Tibial artery (tissue), 4 donors: ENCODE measurements around the gene ERO1B.

Experiments used
- DNase-seq, 2 donors: peaks; one replicate each; pipeline ENCODE4 v3.0.0-alpha.2; 2019
- H3K27ac ChIP-seq, 2 donors: fragments of 200-600 bp; sonication (generic) in 1 of 2; 1 replicate in 1 of 2; 2 replicates in 1 of 2; pipeline ENCODE4 v1.5.1; 2018 to 2019; ENCODE audit warnings: mild to moderate bottlenecking in 1 of 2
- H3K27me3 ChIP-seq, 2 donors: fragments of 200-600 bp; sonication (generic) in 1 of 2; one replicate each; pipeline versions ENCODE4 v1.5.1 to v1.6.0; 2016 to 2019
- H3K36me3 ChIP-seq, 3 donors: fragments of 200-600 bp; sonication (generic) in 2 of 3; one replicate each; pipeline ENCODE4 v1.5.1; 2016 to 2019; ENCODE audit warnings: mild to moderate bottlenecking in 2 of 3
- H3K4me1 ChIP-seq, 4 donors: fragments of 200-600 bp; sonication (generic) in 2 of 4; 1 replicate in 3 of 4; 2 replicates in 1 of 4; pipeline ENCODE4 v1.5.1; 2016 to 2019
- H3K4me3 ChIP-seq, 2 donors: fragments of 200-600 bp; sonication (generic) in 1 of 2; 1 replicate in 1 of 2; 2 replicates in 1 of 2; pipeline ENCODE4 v1.5.1; 2018 to 2019; ENCODE audit warnings: mild to moderate bottlenecking in 2 of 2
- H3K9me3 ChIP-seq, 3 donors: fragments of 200-600 bp; sonication (generic) in 1 of 3; one replicate each; pipeline ENCODE4 v1.5.1; 2016 to 2019
- CTCF ChIP-seq, 2 experiments: fragments of 200-600 bp in 1 of 2; fragments of 450-650 bp in 1 of 2; IDR thresholded peaks; one replicate each; pipeline ENCODE4 v1.5.1; 2017 to 2019; ENCODE audit warnings: antibody characterized with exemption in 2 of 2, mild to moderate bottlenecking in 1 of 2, moderate library complexity in 1 of 2
- intact Hi-C: fragments of 100-400 bp; cut with DNase I; formaldehyde crosslinking; loops from one replicate; pipeline ENCODE4 v1.15.0; 2023; ENCODE audit warnings: low total_unique reads

Gene ERO1B

GRCh38 chr1:236176337-236177336 lies 105.1 kb downstream of the ERO1B start:
- no peak for DNase-seq
- H3K4me3 ChIP-seq: no peak overlapping the region
- intact Hi-C loops: no loop called here
- peaks cover 0 to 18% (median 7%) of the 10 kb centered on the region in 3 donors for H3K36me3 ChIP-seq
- no peak overlapping the region for H3K27ac ChIP-seq
- H3K9me3 ChIP-seq: no peaks in the 10 kb centered on the region
- no peaks in the 10 kb centered on the region for H3K27me3 ChIP-seq
- H3K4me1 ChIP-seq: peaks cover 0 to 14% (median 0%) of the 10 kb centered on the region in 4 donors
- TF ChIP-seq CTCF (IDR thresholded peaks at IDR 0.05): no peak

GRCh38 chr1:236175642-236176336 lies 106.0 kb downstream of the ERO1B start:
- Histone ChIP-seq H3K27me3 (no peaks in the 10 kb centered on the region), H3K36me3 (peaks cover 0 to 11% (median 0%) of the 10 kb centered on the region in 3 donors), H3K4me3 (no peak overlapping the region), H3K27ac (no peak overlapping the region), H3K4me1 (peaks cover 0 to 15% (median 0%) of the 10 kb centered on the region in 4 donors), H3K9me3 (no peaks in the 10 kb centered on the region)
- intact Hi-C loops: no loop called here
- no peak for TF ChIP-seq CTCF (IDR thresholded peaks at IDR 0.05)
- DNase-seq: no peak

GRCh38 chr1:236173174-236173767 lies 108.5 kb downstream of the ERO1B start:
- no peaks in the 10 kb centered on the region for H3K9me3 ChIP-seq
- no peak for TF ChIP-seq CTCF (IDR thresholded peaks at IDR 0.05)
- H3K4me1 ChIP-seq: peaks cover 0 to 15% (median 0%) of the 10 kb centered on the region in 4 donors
- no peaks in the 10 kb centered on the region for H3K27me3 ChIP-seq
- DNase-seq: no peak
- H3K27ac ChIP-seq: no peak overlapping the region
- no peaks in the 10 kb centered on the region for H3K36me3 ChIP-seq
- intact Hi-C loops: no loop called here
- H3K4me3 ChIP-seq: no peak overlapping the region

- TF ChIP-seq CTCF (IDR thresholded peaks at IDR 0.05): no peak
- Histone ChIP-seq H3K4me3 (no peak overlapping the region), H3K27me3 (no peaks in the 10 kb centered on the region), H3K4me1 (peaks cover 0 to 15% (median 0%) of the 10 kb centered on the region in 4 donors), H3K36me3 (no peaks in the 10 kb centered on the region), H3K9me3 (no peaks in the 10 kb centered on the region), H3K27ac (no peak overlapping the region)
- DNase-seq: no peak
- intact Hi-C loops: no loop called here
Measured at GRCh38 chr1:236172041-236172579, 109.6 kb downstream of the ERO1B start.

- Histone ChIP-seq H3K4me1 (peaks cover 0 to 15% (median 0%) of the 10 kb centered on the region in 4 donors), H3K27ac (no peak overlapping the region), H3K4me3 (no peak overlapping the region), H3K36me3 (peaks cover 0 to 6% (median 0%) of the 10 kb centered on the region in 3 donors), H3K9me3 (no peaks in the 10 kb centered on the region), H3K27me3 (no peaks in the 10 kb centered on the region)
- intact Hi-C loops: no loop called here
- DNase-seq: peak in 1 of 2 donors; percentile 63
- no peak for TF ChIP-seq CTCF (IDR thresholded peaks at IDR 0.05)
Measured at GRCh38 chr1:236168716-236169429, 112.9 kb downstream of the ERO1B start.
